BLaER1 treated with 17β-estradiol and CSF1 and Interleukin-3, amounts not matched to agents 10 nM and 100 nM (cell line): Measurements from ENCODE around the gene THRAP3.

Experiments
- H3K27ac ChIP-seq, 11 experiments: shearing (Covaris generic); formaldehyde crosslinking; 2 replicates each; pipeline ENCODE4 v1.8.1; 2022
- H3K27me3 ChIP-seq, 11 experiments: shearing (Covaris generic); formaldehyde crosslinking; 2 replicates each; pipeline ENCODE4 v1.8.1; 2022
- H3K36me3 ChIP-seq, 11 experiments: shearing (Covaris generic); formaldehyde crosslinking; 2 replicates each; pipeline ENCODE4 v1.8.1; 2022
- H3K4me1 ChIP-seq, 10 experiments: shearing (Covaris generic); formaldehyde crosslinking; 2 replicates each; pipeline ENCODE4 v1.8.1; 2022
- H3K4me2 ChIP-seq, 11 experiments: shearing (Covaris generic); formaldehyde crosslinking; 2 replicates each; pipeline ENCODE4 v1.8.1; 2022
- H3K4me3 ChIP-seq, 10 experiments: shearing (Covaris generic); formaldehyde crosslinking; 2 replicates each; pipeline ENCODE4 v1.8.1; 2022
- H3K9ac ChIP-seq, 11 experiments: shearing (Covaris generic); formaldehyde crosslinking; 2 replicates each; pipeline ENCODE4 v1.8.1; 2022
- H3K9me3 ChIP-seq, 11 experiments: shearing (Covaris generic); formaldehyde crosslinking; replicated peaks in 1 of 11; 2 replicates each; pipeline ENCODE4 v1.8.1; 2022
- H4K20me1 ChIP-seq, 11 experiments: shearing (Covaris generic); formaldehyde crosslinking; 2 replicates each; pipeline ENCODE4 v1.8.1; 2022
- Cebpa-rat ChIP-seq, 11 experiments: shearing (Covaris generic); IDR thresholded peaks; 2 replicates each; pipeline ENCODE4 v1.8.1; 2022

Gene THRAP3

DNA sequence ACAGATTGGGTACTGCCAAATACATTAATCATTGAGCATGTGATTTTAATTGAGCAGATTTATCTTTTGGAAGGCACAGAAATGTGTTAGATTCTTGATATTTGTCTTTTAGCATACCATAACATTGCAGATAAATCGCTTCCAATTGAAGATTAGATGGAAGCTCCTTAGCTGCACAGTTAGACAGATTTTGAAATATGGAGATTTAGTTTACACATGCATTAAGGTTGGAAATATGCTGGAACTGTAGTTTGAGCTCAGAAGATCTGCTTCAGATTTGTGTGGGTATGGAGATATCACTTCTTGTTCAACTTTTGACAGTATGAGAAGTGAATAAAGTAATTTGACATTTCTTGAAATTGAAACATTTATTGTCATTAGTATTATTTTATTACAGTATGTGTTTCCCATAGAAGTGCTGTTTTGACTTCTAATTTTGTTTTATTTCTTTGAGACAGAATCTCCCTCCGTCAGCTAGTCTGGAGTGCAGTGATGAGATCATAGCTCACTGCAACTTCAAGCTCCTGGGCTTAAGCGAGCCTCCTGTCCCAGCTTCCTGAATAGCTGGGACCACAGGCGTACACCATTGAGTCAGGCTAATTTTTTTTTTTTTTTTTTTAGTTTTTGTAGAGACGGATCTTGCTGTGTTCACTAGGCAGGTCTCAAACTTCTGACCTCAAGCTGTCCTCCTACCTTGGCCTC lies 29.1 kb downstream of the THRAP3 start:
- no peak for TF ChIP-seq Cebpa-rat (IDR thresholded peaks at IDR 0.05)
- peaks cover 97 to 100% (median 100%) of the 10 kb centered on the region in 11 experiments for H4K20me1 ChIP-seq
- H3K27ac ChIP-seq, result peak overlapping the region in 4 of 11 experiments; percentile 5 to 83 (median 19); a peak in 4 of 22 replicates
- peaks cover 73 to 93% (median 82%) of the 10 kb centered on the region in 10 experiments for H3K4me1 ChIP-seq
- peak overlapping the region; percentile 64 to 86 (median 68); a peak in 21 of 22 replicates for H3K4me2 ChIP-seq
- H3K4me3 ChIP-seq, result no peak overlapping the region
- H3K9me3 ChIP-seq, result peaks cover 0 to 18% (median 0%) of the 10 kb centered on the region in 11 experiments; a peak in 3 of 22 replicates
- H3K9ac ChIP-seq, result peak overlapping the region in 3 of 11 experiments; percentile 3 to 21 (median 11); a peak in 3 of 22 replicates
- H3K27me3 ChIP-seq, result no peaks in the 10 kb centered on the region
- H3K36me3 ChIP-seq, result peaks cover 10 to 64% (median 56%) of the 10 kb centered on the region in 11 experiments

DNA sequence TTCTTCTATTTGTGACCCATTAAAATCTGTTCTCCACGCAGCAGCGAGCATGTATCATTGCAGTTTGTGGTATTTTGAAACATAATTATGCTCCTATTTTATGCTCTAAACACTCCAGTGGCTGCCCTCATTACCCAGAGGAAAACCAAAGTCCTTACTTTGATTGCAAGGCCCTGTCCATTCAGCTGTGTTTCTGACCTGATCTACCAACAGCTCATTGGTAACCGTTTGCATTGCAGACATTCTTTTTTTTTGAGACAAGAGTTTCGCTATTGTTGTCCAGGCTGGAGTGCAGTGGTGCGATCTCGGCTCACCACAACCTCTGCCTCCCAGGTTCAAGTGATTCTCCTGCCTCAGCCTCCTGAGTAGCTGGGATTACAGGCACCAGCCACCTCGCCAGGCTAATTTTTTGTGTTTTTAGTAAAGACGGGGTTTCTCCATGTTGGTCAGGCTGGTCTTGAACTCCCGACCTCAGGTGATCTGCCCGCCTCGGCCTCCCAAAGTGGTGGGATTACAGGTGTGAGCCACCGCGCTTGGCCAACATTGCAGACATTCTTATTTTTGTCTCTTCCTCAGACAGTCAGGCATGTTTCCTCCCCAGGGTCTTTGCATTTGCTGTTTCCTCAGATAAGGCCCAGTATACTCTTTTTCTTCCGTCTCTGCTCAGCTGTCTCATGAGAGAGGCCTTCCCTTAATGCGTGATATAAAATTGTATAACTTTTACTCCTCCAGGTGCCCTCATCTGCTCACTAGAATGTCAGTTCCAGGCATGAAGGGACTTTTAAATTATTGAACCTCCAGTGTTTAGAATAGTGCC lies 32.5 kb downstream of the THRAP3 start:
- peak overlapping the region in 1 of 10 experiments; percentile 21; a peak in 2 of 20 replicates for H3K4me3 ChIP-seq
- peak overlapping the region in 9 of 11 experiments; percentile 25 to 83 (median 62); a peak in 17 of 22 replicates for H3K27ac ChIP-seq
- H3K9me3 ChIP-seq, result no peaks in the 10 kb centered on the region
- H3K36me3 ChIP-seq, result peaks cover 44 to 67% (median 60%) of the 10 kb centered on the region in 11 experiments
- H3K9ac ChIP-seq, result peak overlapping the region in 9 of 11 experiments; percentile 0 to 74 (median 42); a peak in 15 of 22 replicates
- H3K27me3 ChIP-seq, result no peaks in the 10 kb centered on the region
- peak overlapping the region; percentile 58 to 86 (median 72) for H3K4me2 ChIP-seq
- H3K4me1 ChIP-seq, result peaks cover 50 to 82% (median 70%) of the 10 kb centered on the region in 10 experiments
- H4K20me1 ChIP-seq, result peaks cover 70 to 100% (median 92%) of the 10 kb centered on the region in 11 experiments
- TF ChIP-seq Cebpa-rat (IDR thresholded peaks at IDR 0.05), result peak in 3 of 11 experiments; percentile 28 to 79 (median 47); a peak in 4 of 22 replicates

DNA sequence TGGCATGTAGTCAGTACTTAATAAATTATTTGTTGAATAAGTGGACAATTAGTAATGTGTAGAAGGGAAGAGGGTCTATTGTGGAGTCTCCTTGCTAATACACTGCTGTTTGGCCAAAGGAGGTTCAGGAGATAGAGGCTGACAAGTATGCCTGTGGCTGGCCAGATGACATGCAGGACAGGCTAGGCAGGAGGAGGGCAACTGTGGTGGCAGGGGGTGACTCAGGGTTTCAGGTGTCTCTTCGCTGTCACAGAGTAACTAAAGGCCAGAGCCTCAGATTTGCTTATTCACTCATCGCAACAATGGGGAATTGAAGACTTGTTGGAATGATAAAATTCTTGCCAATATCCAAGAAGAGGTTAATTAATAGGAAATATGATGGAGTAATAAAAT lies 33.1 kb downstream of the THRAP3 start:
- peak overlapping the region in 9 of 11 experiments; percentile 58 to 86 (median 77); a peak in 19 of 22 replicates for H3K4me2 ChIP-seq
- H3K4me3 ChIP-seq, result peak overlapping the region in 1 of 10 experiments; percentile 21; a peak in 2 of 20 replicates
- peaks cover 49 to 68% (median 60%) of the 10 kb centered on the region in 11 experiments for H3K36me3 ChIP-seq
- H3K27me3 ChIP-seq, result no peaks in the 10 kb centered on the region
- TF ChIP-seq Cebpa-rat (IDR thresholded peaks at IDR 0.05), result no peak
- H4K20me1 ChIP-seq, result peaks cover 64 to 100% (median 92%) of the 10 kb centered on the region in 11 experiments
- peaks cover 44 to 76% (median 64%) of the 10 kb centered on the region in 10 experiments for H3K4me1 ChIP-seq
- peak overlapping the region in 8 of 11 experiments; percentile 0 to 74 (median 52); a peak in 11 of 22 replicates for H3K9ac ChIP-seq
- no peaks in the 10 kb centered on the region for H3K9me3 ChIP-seq
- peak overlapping the region in 9 of 11 experiments; percentile 25 to 83 (median 62); a peak in 14 of 22 replicates for H3K27ac ChIP-seq

GRCh38 chr1:36258960-36259344 lies 34.7 kb downstream of the THRAP3 start:
- no peaks in the 10 kb centered on the region for H3K27me3 ChIP-seq
- no peak overlapping the region for H3K4me3 ChIP-seq
- peak overlapping the region in 2 of 11 experiments; percentile 74 to 83; a peak in 3 of 22 replicates for H3K27ac ChIP-seq
- H3K4me1 ChIP-seq, result peaks cover 30 to 65% (median 49%) of the 10 kb centered on the region in 10 experiments
- H3K9me3 ChIP-seq, result no peaks in the 10 kb centered on the region
- TF ChIP-seq Cebpa-rat (IDR thresholded peaks at IDR 0.05), result no peak
- H3K4me2 ChIP-seq, result peak overlapping the region in 4 of 11 experiments; percentile 77 to 86 (median 82); a peak in 6 of 22 replicates
- H3K9ac ChIP-seq, result no peak overlapping the region
- peaks cover 50 to 100% (median 92%) of the 10 kb centered on the region in 11 experiments for H4K20me1 ChIP-seq
- peaks cover 61 to 80% (median 70%) of the 10 kb centered on the region in 11 experiments for H3K36me3 ChIP-seq

GRCh38 chr1:36268981-36269380 lies 44.7 kb downstream of the THRAP3 start:
- H3K27ac ChIP-seq, result no peak overlapping the region

GRCh38 chr1:36269408-36269838 lies 45.2 kb downstream of the THRAP3 start:
- TF ChIP-seq Cebpa-rat (IDR thresholded peaks at IDR 0.05), result no peak
- H3K9ac ChIP-seq, result no peak overlapping the region
- H3K4me2 ChIP-seq, result no peak overlapping the region
- peaks cover 70 to 100% (median 94%) of the 10 kb centered on the region in 11 experiments for H3K36me3 ChIP-seq
- no peaks in the 10 kb centered on the region for H3K27me3 ChIP-seq
- peaks cover 0 to 20% (median 8%) of the 10 kb centered on the region in 10 experiments; a peak in 11 of 20 replicates for H3K4me1 ChIP-seq
- no peak overlapping the region for H3K27ac ChIP-seq
- H4K20me1 ChIP-seq, result peaks cover 65 to 98% (median 96%) of the 10 kb centered on the region in 11 experiments
- H3K4me3 ChIP-seq, result no peak overlapping the region
- H3K9me3 ChIP-seq, result no peaks in the 10 kb centered on the region

More at GRCh38 chr1:36268981-36269380, 44.7 kb downstream of the THRAP3 start:
- H3K9ac ChIP-seq, result no peak overlapping the region
- no peak for TF ChIP-seq Cebpa-rat (IDR thresholded peaks at IDR 0.05)
- H3K4me2 ChIP-seq, result no peak overlapping the region
- peaks cover 69 to 100% (median 97%) of the 10 kb centered on the region in 11 experiments for H4K20me1 ChIP-seq
- no peak overlapping the region for H3K4me3 ChIP-seq
- peaks cover 70 to 100% (median 94%) of the 10 kb centered on the region in 11 experiments for H3K36me3 ChIP-seq
- H3K4me1 ChIP-seq, result peaks cover 0 to 20% (median 8%) of the 10 kb centered on the region in 10 experiments; a peak in 11 of 20 replicates
- no peaks in the 10 kb centered on the region for H3K9me3 ChIP-seq
- no peaks in the 10 kb centered on the region for H3K27me3 ChIP-seq

DNA sequence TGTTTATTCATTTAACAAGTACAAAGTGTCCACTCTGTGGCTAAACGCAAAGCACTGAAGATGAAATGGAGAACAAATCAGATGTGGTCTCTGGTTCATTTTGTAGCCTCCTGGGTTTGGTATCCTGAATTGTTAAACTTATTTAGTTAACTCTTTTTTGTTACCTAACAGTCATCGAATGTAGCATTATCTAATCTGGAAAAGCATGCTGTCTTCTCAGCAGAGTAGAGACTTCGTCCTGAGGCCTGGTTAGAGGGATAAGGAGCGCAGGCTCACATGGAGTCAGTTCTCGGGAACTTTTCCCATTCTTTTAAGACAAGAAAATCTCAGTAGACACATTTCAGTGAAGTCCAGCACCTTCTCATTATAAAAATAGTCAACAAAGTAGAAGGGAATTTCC lies 48.8 kb downstream of the THRAP3 start:
- Histone ChIP-seq H3K27ac (no peak overlapping the region; a peak in 1 of 22 replicates), H3K9ac (no peak overlapping the region), H3K4me2 (no peak overlapping the region), H3K4me1 (no peaks in the 10 kb centered on the region; a peak in 1 of 20 replicates), H3K36me3 (peaks cover 72 to 97% (median 78%) of the 10 kb centered on the region in 11 experiments), H3K4me3 (no peak overlapping the region), H4K20me1 (peaks cover 39 to 95% (median 91%) of the 10 kb centered on the region in 11 experiments), H3K9me3 (no peaks in the 10 kb centered on the region), H3K27me3 (no peaks in the 10 kb centered on the region)
- TF ChIP-seq Cebpa-rat (IDR thresholded peaks at IDR 0.05), result no peak

DNA sequence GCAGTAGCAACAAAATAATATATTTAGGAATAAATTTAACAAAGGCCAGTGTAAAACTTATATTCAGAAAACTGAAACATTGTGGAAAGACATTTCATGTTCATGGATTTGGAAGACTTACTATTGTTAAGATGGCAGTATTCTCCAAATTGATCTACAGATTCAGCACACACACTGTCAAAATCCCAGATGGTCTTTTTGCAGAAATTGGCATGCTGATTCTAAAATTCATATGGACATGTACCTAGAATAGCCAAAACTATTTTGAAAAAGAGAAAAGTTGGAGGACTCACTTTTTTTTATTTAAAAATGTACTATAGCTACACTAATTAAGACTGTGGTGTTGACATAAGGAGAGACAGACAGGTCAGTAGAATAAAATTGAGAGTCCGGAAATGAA lies 50.0 kb downstream of the THRAP3 start:
- H3K4me1 ChIP-seq, result no peaks in the 10 kb centered on the region; a peak in 2 of 20 replicates
- H3K9me3 ChIP-seq, result no peaks in the 10 kb centered on the region
- H3K4me3 ChIP-seq, result no peak overlapping the region
- H3K27ac ChIP-seq, result no peak overlapping the region
- no peak overlapping the region for H3K9ac ChIP-seq
- TF ChIP-seq Cebpa-rat (IDR thresholded peaks at IDR 0.05), result no peak
- peaks cover 38 to 95% (median 91%) of the 10 kb centered on the region in 11 experiments for H4K20me1 ChIP-seq
- H3K4me2 ChIP-seq, result no peak overlapping the region
- no peaks in the 10 kb centered on the region for H3K27me3 ChIP-seq
- peaks cover 60 to 94% (median 73%) of the 10 kb centered on the region in 11 experiments for H3K36me3 ChIP-seq
